ENCODE data around the gene RAX2. TPM values are rescaled to one million over a fixed set of nuclear protein-coding genes. Genes with fewer than 3 reads are reported as not detected.

RAX2 gene
- total and polyA plus RNA-seq, 2 donors (not counting 3 experiments of a cell fraction or from before 2014, with no cell fraction given) = not detected

- intact Hi-C loops (cut with micrococcal nuclease) = no loop called here
- POLR2A ChIA-PET = no interaction called here
- no peaks in the 10 kb centered on the region for H3K27me3 ChIP-seq (ENCODE audit: control insufficient read depth in 2 of 2, insufficient read depth in 2 of 2, low read length in 2 of 2)
- no peaks in the 10 kb centered on the region for H3K9me3 ChIP-seq (replicated peaks; ENCODE audit: control insufficient read depth, insufficient read depth, low read length)
- no peak overlapping the region for H3K9ac ChIP-seq (replicated peaks; ENCODE audit: extremely low read depth, insufficient read depth, low read length)
- no peaks in the 10 kb centered on the region for H3K36me3 ChIP-seq (ENCODE audit: control insufficient read depth in 2 of 2, extremely low read depth in 1 of 2, insufficient read depth in 2 of 2, low read length in 2 of 2)
- FAIRE-seq (no peak), DNase-seq (ENCODE audit: low read depth, low spot score) (no peak)
- no peak overlapping the region for H2AFZ ChIP-seq (ENCODE audit: low read depth, low read length)
- no peak overlapping the region for H3K27ac ChIP-seq (ENCODE audit: insufficient read depth, low read depth, low read length)
- H3K9me1 ChIP-seq (replicated peaks; ENCODE audit: control insufficient read depth, extremely low read depth, insufficient read depth, low read length) = no peaks in the 10 kb centered on the region
- no TSS peak for BruUV-seq (replicated peaks)
- H3K79me2 ChIP-seq (ENCODE audit: control insufficient read depth, insufficient read depth, low read length) = no peaks in the 10 kb centered on the region
- TF ChIP-seq GATA2 (IDR thresholded peaks at IDR 0.05; ENCODE audit: insufficient read depth, insufficient read length, low read depth, low read length) = no peak
- no peak for TF ChIP-seq JUN (IDR thresholded peaks at IDR 0.05; ENCODE audit: borderline replicate concordance, insufficient read depth, insufficient read length, low read depth)
- TF ChIP-seq MYC (IDR thresholded peaks at IDR 0.05; ENCODE audit: low read depth, low read length) = no peak
- TF ChIP-seq EZH2 (IDR thresholded peaks at IDR 0.05; ENCODE audit: borderline replicate concordance, low read depth, low read length, severe bottlenecking) = no peak
- no peak for TF ChIP-seq POLR2AphosphoS5 (IDR thresholded peaks at IDR 0.05; ENCODE audit: insufficient read depth, low read depth, low read length)
- no peak for TF ChIP-seq POLR2A (IDR thresholded peaks at IDR 0.05; ENCODE audit: low read depth, low read length)
- TF ChIP-seq FOS (IDR thresholded peaks at IDR 0.05; ENCODE audit: borderline replicate concordance, insufficient read depth, low read length) = no peak
- no peak for TF ChIP-seq CTCF (IDR thresholded peaks at IDR 0.05; ENCODE audit: extremely low read depth in 1 of 2, insufficient read depth in 1 of 2, low read depth in 1 of 2, low read length in 2 of 2)
- no peak for TF ChIP-seq MAX (IDR thresholded peaks at IDR 0.05; ENCODE audit: insufficient read depth, insufficient read length)
- no peak overlapping the region for H3K4me3 ChIP-seq (replicated peaks in 1 of 3; ENCODE audit: insufficient read depth in 1 of 3, low read depth in 1 of 3, low read length in 3 of 3)
- H4K20me1 ChIP-seq (replicated peaks; ENCODE audit: control insufficient read depth, extremely low read depth, insufficient read depth, low read length) = no peaks in the 10 kb centered on the region
- no peak overlapping the region for H3K4me2 ChIP-seq (ENCODE audit: insufficient read depth, low read length)
- no peaks in the 10 kb centered on the region for H3K4me1 ChIP-seq (ENCODE audit: control insufficient read depth, extremely low read depth, insufficient read depth, low read length)
- CTCF ChIA-PET = interaction anchor here (0.7 kb wide), 1 partner anchor 84 kb away, joined by 3 read pairs; no protein-coding TSS in a partner anchor
- dilution Hi-C loops (cut with MboI; ENCODE audit: extremely low pct_ligation_motif_present, low sequenced_read_pairs) = no loop called here
Measured at GRCh38 chr19:3738477-3739220, 33.4 kb downstream of the RAX2 start.
